Activated T-cell treated with anti-CD3 and anti-CD28 coated beads, Interleukin-2, amount 50 U/mL, for 48 hours (primary cell): Measurements from ENCODE around the gene ABHD16A.
"Not testable (repeated sequence)": the region's sequence is repeated elsewhere in the genome, so short reads cannot be mapped to it uniquely, and the experiment has no call there.

Source experiments
- DNase-seq, 2 experiments: peaks; one replicate each; pipeline ENCODE4 v3.0.0-alpha.2; 2020

ABHD16A gene

DNA sequence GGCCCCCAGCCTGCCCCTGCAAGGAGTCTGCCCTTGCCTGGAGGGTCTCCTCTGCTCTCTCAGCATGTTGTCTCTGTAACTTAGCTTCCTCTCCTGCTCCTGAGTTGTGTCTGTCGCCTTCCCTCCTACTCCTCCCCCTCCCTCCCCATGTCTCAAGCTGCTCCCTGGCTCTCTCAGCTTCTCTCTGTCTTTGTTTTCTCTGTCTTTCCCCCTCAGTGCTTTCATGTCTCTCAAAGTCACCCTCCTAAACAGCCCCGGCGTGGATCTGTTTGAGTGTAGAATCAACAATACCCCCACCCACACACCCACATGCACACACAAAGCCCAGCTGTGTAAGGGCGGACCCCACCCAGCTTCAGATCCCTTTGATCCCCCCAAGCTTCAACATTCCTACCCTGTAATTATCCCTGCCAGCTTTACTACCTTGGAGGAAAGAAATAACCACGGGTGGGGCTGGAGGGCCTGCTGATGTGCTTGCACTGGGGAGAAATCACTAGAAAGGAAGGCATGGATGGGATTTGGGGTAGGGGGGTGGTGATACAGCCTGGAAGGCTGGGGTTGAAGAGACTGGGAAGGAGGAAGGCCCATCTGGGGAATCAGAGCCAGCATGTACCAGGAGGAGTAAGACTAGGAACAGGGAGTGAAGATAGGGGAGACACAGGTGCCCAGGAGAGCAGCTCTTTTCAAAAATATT lies 11.0 kb upstream of the ABHD16A start:
- no peak for DNase-seq

DNA sequence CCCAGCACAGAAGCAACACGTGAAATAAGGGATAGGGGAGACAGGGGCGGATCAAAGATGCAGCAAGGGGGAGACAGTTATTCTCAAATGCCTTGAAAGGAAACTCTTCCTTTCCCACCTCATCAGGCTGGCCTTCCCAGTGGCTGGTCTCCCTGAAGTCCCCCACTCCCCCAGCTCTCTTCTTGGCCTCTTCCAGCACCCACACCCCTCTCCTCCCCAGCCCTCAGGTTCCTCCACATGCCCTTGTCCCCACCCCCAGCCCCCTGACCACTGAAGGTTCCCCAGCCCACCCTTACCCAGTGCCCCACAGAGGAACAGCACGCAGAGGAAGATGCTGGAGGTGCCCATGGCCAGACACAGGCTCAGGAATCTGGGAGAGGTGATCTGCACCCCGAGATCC lies 10.3 kb upstream of the ABHD16A start:
- no peak for DNase-seq

DNA sequence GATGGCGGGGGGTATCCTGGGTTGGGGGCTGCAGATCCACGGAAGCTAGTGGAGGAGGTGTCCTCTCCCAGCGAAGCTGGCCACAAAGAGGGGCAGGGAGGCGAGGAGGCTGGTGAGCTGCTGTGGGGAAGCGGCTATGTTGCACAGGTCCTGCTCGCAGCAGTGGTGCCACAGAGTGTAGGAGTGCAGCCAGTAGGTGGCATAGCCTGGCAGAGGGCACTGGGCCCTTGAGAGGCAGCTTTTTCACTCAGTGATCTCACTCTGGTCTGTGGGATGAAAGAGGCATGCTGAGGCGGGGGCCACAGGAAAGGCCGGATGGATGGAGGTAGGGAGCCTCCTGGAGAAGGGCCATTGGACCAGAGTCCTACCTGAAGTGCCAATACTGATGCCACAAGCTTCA lies 9.2 kb upstream of the ABHD16A start:
- no peak for DNase-seq

DNA sequence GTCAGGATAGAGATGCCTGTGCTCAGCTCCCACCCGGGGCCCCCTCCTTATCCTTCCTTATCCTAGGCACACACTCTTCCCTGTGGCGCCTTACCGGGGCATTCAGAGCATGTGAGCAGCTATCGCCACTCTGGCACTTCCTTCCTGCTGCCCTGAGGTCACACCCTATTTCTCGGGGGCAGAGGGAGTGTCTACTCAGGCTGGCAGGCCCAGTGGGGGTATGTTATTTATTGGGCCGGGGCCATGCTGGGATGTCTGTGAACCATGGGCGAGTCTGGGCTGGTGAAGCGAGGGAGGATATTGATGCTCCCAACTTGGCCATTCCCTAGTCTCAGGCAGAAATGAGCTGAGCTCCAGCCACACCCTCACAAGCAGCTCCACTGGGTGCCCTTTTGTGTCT lies 8.1 kb upstream of the ABHD16A start:
- no peak for DNase-seq

DNA sequence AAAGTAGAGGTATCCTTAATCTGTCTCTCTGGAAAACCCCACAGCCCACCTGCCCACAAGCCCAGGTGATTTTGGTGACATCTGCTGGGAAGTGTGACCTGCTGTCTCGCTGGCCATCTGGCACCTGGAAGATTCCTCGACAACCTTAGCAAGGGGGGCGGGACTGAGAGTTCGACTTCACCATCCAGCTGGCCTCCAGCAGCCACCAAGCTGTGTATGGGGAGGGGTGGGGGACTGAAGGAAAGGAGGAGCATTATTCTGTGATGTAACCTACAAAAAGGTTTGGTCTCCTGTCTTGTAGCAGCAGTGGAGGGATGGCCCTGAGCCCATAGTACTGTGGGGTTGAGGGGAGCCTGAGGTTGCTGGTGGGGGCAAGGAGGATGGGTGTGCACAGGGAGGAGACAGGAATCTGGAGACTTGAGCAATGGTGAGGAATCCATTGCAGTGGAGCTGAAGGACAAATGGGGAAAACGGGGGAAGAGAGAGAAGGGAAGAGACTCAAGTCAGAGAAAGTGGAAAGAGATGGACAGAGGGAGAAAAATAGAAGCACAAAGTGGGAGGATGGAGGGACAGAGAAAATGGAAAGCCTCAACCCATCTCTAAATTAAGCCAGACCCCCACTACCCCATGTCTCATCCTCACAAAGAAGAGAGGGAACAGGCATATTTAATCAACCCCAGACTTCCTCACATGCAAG lies 7.5 kb upstream of the ABHD16A start:
- DNase-seq: no peak

DNA sequence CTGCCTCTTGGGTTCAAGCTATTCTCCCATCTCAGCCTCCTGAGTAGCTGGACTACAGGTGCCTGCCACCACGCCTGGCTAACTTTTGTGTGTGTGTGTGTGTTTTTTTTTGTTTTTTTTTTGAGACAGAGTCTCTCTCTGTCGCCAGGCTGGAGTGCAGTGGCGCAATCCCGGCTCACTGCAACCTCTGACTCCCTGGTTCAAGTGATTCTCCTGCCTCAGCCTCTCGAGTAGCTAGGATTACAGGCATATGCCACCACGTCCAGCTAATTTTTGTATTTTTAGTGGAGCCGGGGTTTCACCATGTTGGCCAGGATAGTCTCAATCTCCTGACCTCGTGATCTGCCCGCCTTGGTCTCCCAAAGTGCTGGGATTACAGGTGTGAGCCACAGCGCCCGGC lies 6.0 kb upstream of the ABHD16A start:
- not testable (repeated sequence) for DNase-seq

DNA sequence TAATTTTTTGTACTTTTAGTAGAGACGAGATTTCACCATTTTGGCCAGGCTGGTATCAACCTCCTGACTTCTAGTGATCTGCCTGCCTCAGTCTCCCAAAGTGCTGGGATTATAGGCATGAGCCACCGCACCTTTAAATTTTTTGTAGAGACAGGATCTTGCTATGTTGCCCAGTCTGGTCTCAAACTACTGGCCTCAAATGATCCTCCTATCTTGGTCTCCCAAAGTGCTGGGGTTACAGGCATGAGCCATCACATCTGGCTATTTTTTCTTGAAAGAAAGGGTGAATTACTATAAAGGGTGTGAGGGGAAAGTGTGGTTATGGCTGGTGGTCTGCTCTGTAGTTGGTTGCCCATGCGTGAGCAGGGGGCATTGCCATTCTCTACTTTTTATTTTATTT lies 5.1 kb upstream of the ABHD16A start:
- no peak for DNase-seq

DNA sequence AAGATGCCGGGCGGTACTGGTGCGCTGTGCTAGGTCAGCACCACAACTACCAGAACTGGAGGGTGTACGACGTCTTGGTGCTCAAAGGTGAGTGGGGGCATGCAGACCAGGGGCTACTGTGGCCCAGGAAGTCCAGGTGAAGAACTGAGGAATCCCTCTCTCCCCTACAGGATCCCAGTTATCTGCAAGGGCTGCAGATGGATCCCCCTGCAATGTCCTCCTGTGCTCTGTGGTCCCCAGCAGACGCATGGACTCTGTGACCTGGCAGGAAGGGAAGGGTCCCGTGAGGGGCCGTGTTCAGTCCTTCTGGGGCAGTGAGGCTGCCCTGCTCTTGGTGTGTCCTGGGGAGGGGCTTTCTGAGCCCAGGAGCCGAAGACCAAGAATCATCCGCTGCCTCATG lies 4.6 kb upstream of the ABHD16A start:
- no peak for DNase-seq

DNA sequence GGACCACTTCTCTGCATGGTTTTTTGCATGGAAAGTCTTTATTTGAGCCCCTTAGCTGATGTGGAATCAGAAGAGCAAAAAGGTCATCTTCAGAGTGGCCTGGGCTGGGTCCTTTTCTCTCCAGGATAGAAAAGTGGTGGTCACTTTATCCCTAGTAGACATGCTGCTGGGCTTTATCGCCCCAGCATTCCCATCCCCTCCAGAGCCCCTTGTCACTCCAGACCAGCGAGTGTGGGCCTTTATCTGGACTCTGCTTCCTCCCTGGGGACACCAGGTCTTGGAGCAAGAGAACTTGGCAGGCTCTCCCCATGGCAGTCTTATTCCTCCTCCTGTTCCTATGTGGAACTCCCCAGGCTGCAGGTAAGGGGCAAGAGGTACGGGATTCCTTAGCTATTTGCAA lies 3.5 kb upstream of the ABHD16A start, which contains the start of gene LY6G6F:
Gene LY6G6F, plus strand, starts transcription at position 268 of the 400 bp plus-strand sequence. Its CDS starts 41 bp downstream, at position 309.
- DNase-seq: no peak

DNA sequence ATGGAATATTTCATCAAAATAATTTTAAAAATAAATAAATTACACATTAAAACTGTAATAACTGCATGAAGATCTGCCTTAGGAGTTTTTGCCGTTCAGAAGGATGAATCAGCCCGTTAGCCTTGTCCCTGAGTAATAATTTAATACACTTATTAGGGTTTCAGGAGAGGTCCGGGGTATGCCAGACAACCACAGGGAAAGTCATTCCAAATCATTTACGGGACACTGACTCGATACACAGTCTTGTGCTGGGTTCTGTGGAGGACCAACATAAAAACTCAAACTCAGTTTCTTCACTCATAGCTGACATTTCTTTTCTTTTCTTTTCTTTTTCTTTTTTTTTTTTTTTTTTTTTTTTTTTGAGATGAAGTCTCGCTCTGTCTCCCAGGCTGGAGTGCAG lies 2.8 kb upstream of the ABHD16A start:
- no peak for DNase-seq

DNA sequence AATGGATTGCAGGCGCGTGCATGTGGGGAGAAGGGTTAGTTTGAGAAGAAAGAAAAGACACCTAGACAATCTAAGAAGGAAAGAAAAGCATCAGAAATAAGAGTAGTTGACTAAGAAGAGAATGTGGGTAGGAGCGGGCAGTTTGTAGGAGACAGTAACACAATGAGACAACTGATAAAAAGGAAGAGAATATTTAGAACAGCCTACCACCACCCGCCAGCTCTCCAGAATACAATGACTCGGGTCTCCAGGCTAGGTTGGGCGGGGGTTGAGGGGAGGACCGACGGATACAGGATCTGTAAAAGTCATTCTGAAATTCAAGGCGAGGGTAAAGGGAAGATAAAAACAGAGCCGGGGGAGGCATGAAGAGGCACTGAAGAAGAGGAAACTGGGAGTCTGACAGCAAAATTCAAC lies 712 bp downstream of the ABHD16A start:
- DNase-seq: no peak

DNA sequence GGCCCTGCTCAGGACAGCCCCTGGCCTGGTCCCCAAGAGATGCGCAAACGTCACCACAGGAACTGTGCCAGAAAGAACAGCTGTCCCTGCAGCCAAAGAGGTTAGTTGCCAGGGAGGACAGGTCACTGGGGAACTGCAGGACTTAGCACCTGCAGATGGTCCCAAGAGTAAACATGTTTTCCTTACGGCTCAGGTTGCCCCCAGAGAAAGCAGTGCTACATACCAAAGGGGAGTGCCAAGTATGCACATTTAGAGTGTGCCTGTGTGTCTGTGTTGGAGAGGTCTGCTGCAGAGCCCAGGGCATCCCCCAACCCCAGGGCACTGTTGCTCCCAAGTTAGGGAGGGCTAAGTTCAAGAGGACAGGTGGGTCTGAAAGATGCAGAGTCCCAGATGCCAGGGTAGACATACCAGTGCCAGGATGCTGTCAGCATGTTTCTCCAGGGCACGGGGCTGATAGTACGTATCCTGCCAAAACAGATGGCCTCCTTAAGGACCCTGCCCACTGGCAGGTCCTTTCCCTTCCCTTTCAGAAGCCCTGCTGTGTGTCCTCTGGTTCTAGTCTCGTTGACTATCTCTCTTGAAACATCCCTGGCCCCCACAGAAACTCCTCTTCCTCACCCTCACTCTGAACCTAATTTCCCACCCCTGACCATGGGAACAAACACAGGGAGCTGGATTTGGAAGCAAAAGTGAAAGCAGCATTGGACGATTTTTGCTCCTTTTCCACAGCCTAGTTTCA lies 1.3 kb downstream of the ABHD16A start:
- DNase-seq: peak in 1 of 2 experiments; percentile 24

DNA sequence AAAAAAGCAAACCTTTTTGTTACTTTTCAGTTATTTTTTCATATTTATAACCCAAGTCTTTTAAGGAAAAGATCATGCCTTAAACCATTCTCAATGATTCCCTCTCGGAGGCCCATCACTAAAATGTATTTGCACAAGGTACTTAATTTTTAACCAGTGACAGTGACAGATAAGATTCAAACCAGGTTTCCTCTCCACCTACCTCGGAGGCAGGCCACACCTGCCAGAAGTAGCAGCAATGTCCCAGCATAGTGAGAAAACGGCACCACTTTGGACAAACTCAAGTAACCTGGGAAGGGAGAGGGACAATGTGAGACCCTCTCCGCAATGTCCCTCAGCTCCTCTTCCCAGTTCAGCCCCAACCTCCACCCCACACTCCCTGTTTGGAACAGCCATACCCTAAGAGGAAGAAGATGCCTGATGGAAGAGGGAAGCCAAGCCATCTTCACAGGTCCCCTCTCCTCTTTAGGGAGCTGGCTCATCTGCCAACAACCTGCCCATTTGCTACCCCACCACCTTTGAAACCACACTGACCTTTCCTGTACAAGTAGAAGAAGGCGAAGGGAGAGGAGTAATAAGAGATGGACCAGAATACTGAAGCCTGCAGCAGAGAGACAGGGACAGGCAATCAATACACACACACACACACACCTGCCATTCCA lies 2.3 kb downstream of the ABHD16A start:
- no peak for DNase-seq

DNA sequence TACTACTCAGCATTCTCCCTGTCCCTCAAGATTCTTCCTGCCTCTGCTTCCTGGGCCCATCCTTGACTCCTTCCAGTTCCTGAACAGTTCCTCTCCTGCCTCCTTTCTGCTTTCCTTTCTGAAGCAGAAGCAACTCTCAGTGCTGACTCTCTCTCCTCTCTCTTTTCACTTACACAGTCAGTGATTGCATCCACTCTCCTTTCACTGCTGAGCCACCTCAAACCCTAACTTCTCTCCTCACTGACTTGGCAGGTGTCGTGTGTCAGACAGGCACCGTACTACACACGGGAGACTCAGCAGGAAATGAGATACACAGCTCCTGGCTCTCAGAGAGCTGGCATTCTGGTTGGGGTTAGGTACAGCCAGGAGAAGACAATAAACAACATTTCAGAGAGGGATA lies 5.6 kb downstream of the ABHD16A start:
- no peak for DNase-seq

DNA sequence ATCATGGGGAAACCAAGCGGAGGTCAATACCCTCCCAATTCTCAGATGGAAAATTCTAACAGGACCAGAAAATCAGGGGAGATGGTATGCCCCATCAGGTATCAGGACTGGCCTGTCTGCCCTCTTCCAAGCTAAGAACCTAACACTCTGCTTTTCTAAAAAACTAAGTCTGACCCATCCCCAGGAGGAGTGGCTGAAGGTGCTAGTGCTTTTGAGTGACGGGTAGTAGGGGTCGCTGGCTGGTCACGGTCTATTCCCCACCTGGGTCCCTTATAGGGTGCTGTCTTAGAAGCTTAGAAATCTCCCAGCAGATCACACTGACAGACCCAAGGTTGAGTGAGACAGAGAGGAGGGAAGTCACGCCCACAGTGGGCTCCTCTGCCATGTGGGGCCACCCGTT lies 9.6 kb downstream of the ABHD16A start:
- DNase-seq: no peak

DNA sequence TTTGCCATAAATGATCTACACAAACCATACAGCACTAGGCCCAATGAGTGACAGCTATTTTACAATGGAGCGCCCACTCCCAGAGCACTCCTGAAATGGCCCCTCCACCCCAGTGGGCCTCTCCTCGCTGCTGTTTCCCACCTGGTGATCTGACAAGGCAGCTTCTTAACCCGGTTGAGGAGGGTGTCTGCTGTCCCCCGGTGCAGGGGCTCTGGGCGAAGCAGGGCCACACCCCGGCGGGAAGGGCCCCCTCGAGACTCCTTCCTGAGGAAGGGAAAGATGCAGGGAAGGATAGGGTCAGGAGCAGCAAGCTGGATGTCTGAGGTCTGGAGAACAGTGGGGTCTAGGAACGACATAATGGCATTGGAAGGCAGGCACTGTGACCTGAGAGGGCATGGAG lies 10.2 kb downstream of the ABHD16A start:
- DNase-seq: no peak

DNA sequence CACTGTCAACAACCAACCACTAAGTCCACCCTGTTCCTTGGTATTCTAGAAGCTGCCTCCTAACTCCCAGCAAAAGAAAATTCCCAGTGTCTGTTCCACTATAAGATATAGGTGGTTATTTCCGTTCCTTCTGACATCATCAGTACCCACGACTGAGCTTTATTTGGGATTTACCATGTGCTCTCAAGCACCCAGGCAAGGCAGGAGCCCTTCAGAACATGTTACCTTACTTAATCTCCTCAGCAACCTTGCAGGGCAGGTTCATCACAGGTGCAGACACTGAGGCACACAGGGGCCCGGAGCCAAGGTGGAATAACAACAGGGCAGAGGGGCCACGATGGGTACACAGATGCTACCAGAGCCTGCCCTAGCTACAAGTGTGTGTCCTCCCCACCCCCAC lies 10.8 kb downstream of the ABHD16A start:
- no peak for DNase-seq

DNA sequence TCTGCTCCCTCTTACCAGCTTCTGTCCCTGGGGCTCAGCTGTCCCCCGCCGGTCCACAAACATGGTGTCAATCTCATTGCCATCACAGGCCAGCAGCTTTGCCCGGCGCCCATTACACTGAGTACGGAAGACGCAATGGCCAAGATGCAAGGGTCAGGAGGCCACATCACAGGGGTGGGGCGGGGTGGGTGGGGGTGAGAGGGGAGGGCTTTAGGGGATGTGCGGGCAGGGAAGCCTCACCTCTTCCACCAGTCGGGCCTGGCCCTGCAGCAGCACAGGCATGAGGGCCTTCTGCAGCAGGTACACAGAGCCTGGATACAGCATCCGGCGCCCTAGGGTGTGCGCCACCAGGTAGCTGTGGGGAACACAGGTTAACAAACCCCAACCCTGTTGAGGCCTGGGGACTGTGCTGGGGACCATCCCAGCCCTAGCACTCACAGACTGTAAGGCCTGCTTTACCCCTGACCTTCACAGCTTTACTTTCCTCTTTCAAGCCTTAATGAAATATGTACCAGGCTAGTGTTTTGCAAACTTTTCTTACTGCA lies 11.5 kb downstream of the ABHD16A start:
- DNase-seq: no peak

DNA sequence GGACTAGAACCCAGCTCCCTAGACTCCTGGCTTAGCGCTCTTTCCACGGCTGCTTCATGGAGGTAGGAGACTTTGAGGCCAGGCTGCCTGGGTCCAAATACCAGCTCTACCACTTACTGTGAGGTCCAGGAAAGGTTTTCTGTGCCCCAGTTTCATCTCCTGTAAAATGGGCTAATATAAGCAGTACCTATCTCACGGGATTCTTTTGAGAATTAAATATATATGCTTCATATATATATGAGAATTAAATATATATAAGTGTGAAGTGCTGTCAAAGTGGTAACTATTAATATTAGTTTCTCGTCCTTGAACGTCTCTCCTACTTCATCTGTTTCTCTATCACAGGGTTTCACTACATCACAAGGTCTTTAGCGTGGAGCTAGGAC lies 12.1 kb downstream of the ABHD16A start:
- no peak for DNase-seq

DNA sequence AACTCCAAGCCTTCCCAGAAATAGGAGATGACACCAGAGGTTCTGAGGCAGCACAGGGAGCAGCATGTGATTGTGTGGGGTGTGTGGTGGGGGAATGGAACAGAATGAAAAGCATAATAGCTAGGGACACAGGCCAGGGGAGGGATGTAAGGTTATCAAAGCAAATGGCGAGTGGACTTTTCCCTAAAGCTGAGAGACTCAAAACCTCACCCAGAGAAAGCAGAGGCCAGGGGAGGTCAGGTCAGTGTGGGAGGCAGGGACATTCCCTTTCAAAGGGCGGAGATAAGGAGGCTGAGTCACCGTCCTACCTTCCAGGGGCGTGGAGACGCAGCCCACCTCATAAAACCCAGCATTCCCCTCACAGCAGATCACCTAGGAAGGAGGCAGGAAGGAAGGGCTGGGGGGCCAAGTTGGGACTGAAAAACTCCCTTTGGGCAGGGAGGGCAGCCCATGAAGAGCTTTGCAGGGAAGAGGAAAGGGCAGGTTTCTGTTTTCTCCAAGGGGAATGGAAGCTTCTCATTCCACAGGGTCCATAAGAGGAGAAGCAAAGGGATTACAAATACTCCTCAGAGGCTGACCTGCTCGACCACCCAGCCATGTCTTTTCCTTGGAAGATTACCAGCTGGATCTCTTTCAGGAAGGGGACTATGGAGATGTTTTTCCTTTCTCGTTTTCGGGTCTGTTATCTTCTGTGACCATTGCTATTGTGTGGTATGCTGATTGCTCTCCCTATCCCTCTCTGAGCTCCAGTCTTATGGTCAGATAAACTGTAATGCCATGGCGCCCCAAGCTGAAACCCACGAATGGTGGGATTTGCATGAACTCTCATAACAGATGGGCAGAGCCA lies 12.7 kb downstream of the ABHD16A start:
- DNase-seq: no peak

DNA sequence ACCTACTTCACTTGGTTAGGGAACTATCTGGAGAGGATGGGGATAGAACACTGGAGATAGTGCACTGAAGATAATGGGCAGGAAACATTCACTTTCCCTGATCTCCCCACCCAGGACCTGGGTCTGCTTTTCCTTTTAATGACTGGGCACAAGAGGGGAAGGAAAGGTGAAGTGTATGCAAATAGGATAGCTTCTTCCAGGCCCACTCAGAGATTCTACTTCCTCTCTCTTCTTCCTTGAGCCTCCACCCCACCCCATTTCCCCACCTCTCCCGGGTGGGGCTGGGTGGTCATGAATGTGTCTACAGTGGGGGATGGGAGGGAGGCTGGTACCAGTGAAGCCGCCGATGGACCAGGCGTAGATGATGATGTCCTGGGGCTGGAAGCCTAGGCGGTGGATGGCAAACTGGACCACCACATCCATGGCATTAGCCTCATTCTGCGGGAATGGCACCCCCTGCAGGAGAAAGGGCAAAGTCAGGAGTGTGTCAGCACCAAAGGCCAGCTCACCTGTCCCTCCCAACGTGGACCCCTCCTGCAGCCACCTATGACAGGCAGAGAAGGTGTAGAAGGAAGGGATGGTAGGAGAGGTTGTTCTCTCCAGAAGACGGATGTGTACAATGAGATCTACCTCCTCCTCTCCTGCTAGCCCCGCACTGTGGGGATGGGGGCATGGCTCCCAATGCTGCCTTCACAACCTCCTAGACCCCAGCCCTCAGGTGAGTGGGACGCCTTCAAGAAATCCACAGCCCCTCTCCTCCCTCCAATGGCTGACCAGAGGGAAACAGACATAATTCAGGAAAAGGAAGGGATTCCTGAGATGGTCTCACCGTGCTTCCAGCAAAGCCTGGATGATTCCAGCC lies 13.6 kb downstream of the ABHD16A start:
- no peak for DNase-seq
